Anterior cingulate cortex (tissue), 58 donors: ENCODE results near the gene FLT4.

Experiments used
- DNase-seq, 58 donors: peaks; one replicate each; lab custom pipeline; 2025; lab: John Stamatoyannopoulos, UW

The FLT4 gene

DNA sequence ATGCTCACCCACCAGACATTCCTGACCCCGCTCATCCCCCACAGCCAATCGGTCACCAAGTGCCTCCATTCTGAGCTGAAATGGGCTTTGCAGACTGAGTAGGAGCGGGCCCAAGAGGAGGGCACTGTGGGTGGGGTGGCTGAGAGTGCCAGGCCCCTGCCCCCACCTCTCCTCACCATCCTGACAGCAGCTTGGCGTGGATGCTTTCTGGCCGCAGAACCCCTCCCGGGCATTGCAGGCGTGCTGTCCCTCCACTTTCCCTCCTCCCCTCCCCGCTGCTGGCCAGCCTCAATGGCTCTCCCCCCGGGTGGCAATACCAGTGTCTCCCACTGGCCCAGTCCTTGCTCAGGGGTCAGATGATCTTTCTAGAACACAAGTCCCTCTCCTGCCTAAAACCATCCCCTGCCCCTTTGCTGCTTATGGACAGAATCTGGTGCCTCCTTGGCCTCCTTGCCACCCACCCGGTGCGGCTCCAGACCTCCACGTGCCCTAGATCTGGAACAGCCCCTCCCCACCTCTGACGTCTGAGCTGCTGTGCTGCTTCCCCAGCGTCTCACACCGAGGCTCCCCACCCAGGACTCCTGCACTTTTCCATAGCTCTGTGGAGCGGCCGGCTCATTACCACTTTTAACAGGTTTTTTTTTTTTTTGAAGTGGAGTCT is 6.1 kb downstream of the FLT4 start:
- no peak for DNase-seq

GRCh38 chr5:180642779-180643178 is 6.6 kb downstream of the FLT4 start:
- no peak for DNase-seq

- DNase-seq, result no peak
Measured at GRCh38 chr5:180642181-180642775, 7.1 kb downstream of the FLT4 start.

- no peak for DNase-seq
Measured at GRCh38 chr5:180641566-180641900, 7.9 kb downstream of the FLT4 start.

- no peak for DNase-seq
Measured at GRCh38 chr5:180640861-180641565, 8.4 kb downstream of the FLT4 start.

GRCh38 chr5:180640611-180640860 is 8.9 kb downstream of the FLT4 start:
- DNase-seq, result no peak

GRCh38 chr5:180639741-180640610 is 9.4 kb downstream of the FLT4 start:
- no peak for DNase-seq

DNA sequence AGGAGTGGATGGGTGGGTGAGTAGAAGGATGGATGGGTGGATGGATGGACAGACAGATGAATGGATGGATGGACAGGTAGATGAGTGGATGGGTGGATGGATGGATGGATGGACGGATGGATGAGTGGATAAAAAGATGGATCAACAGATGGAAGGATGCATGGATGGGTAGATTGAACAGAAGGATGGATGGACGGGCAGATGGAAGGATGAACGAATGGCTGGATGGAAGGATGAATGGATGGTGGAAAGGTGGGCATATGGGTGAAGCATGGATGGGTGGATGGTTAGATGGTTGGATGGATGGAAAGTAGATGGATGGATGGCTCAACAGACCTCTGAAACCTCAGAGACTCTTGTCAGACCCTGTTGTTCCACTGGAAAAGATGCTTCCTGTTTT is 10.1 kb downstream of the FLT4 start:
- DNase-seq, result no peak

GRCh38 chr5:180637962-180638680 is 11.3 kb downstream of the FLT4 start:
- no peak for DNase-seq

DNA sequence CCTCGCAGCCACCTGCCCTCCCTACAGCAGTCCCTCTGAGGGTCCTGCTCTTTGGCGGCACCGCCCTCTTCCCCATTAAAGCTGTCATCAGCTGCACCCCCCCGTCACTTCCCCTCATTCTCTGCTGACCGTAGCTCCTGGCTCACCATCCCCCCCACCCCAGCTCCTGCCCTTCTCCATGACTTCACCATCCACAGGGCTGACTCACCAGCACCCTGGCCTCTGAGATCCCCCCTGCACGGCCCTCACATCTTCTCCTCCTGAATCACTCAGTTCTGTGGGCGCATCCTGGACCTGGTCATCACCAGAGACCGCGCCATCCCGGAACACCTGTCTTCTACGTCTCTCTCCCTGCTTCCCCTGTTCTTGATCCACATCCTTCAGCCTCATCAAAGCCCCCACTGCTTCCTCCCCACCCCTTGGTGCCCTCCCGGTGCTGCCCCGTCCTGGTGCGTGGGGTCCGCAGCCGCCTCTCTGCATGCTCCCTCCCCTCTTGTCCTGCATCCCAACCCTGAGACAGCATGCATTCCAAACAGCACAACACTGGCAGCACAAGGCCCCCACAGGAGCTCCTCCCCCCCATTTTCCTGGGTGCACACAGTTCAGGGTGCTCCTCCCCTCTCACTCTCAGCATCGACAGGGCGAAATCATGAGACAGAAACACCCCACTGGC is 12.9 kb downstream of the FLT4 start:
- no peak for DNase-seq

DNA sequence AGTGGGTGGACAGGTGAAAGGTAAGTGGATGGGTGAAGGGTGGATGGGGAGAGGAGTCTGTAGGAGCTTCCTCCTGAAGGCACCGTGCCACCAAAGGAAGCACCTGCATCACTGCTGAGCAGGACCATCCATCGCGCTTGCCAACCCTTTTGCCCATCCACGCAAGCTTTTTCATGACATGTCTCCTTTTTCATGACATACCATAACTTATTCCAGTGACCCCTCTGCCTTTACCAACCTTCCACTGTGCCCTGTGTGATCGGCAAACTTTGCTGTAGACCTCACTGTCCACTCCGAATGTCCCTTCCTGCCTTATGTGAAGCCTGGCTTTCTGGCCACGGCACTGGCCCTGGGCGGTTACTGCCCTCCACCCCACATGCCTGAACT is 13.4 kb downstream of the FLT4 start:
- no peak for DNase-seq

DNA sequence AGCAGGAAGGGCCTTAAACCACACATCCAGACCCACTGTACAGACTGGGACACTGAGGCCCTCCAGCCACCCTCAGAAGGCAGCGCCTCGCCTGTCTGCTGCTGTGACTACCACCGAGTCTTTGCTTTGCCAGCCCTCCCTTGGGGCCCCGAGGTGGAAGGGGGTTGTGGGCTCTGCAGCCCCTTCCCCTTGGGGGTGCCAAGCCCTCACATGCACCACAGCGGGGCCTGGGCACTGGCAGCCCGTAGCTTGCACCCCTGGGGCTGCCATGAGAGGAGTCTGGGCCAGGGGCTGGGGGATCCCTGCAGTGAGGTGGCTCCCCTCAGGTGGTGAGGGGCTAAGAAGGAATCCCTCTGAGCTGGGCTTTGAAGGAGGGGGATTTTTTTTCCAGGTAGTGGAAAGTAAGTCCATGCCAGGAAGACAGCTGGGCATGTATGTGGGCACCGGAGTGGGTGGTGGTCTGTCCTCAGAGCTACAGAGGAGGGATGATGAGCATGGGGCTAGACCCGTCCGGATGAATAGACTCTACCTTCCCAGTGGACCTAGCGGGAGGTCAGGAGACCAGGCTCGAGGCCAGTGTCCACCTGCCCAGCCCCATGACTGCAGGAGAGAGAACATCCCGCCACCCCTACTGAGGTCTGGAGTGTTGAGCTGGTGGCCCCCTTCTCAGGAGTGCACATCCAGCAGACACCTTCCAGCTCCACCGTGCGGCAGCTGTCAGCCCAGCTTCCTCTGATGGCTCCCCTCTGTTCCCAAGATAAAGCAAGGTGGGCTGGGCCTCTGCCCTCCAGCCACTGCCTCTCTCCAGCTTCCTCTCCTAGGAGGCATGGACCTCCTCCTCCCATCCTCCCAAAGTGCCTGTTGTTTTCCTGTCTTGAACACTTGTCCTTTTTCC is 15.9 kb downstream of the FLT4 start:
- DNase-seq, result no peak

DNA sequence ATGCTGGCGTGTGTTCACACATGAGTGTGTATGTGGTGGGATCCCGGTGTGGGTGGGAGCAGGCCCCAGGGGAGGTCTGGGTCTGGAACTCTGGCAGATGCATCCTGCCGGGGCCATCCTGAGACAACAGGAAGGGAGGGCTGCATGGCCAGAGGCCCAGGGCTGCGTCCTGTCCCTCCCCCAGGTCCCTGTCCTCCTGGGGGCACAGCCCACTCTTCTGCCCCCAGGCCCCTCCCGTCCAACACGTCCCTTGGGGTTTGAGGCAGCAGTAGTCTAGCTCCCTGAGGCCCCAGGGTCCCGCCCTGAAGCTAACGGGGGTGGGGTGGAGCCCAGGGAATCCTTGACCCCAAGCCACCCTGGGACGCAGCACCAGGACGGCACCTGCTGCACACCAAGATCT is 16.6 kb downstream of the FLT4 start:
- no peak for DNase-seq

GRCh38 chr5:180631549-180632383 is 17.6 kb downstream of the FLT4 start:
- no peak for DNase-seq

- DNase-seq, result no peak
Measured at GRCh38 chr5:180630426-180630825, 19.0 kb downstream of the FLT4 start.

DNA sequence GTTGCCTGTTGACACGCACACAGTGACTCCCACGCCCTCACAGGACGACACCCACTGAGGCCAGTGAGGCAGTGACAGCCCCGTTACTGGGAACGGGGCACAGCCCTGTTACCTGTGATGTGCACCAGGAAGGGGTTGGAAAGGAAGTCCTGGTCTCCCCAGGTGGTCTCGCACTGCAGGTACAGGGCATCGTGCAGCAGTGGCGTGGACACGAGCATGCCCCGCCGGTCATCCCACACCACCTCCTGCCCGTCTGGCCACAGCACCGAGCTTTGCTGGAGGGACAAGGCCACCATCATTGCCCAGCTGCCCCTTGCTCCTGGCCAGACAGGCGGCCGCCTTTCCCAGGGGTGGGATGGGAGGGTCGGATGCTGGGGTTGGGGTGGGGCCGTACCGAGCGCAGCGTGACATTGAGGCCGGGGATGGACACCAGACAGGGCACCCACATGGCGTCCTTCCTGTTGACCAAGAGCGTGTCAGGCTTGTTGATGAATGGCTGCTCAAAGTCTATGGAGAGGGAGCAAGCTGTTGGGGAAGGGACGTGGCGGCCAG is 19.5 kb downstream of the FLT4 start:
- no peak for DNase-seq

GRCh38 chr5:180628827-180629750 is 20.3 kb downstream of the FLT4 start:
- no peak for DNase-seq
